KBM-7 (cell line): ENCODE measurements around the gene OXTR.

ENCODE experiments used
- DNase-seq: peaks from one replicate; pipeline ENCODE4 v3.0.0-alpha.2; 2015
- in situ Hi-C: fragments of 300-500 bp; cut with MboI; formaldehyde crosslinking; loops from 2 replicates; pipeline ENCODE4 v1.14.3; 2020; ENCODE audit warnings: low sequenced_read_pairs, low pct_unique_long_range_greater_than_20kb, mixed read lengths

Gene OXTR

DNA sequence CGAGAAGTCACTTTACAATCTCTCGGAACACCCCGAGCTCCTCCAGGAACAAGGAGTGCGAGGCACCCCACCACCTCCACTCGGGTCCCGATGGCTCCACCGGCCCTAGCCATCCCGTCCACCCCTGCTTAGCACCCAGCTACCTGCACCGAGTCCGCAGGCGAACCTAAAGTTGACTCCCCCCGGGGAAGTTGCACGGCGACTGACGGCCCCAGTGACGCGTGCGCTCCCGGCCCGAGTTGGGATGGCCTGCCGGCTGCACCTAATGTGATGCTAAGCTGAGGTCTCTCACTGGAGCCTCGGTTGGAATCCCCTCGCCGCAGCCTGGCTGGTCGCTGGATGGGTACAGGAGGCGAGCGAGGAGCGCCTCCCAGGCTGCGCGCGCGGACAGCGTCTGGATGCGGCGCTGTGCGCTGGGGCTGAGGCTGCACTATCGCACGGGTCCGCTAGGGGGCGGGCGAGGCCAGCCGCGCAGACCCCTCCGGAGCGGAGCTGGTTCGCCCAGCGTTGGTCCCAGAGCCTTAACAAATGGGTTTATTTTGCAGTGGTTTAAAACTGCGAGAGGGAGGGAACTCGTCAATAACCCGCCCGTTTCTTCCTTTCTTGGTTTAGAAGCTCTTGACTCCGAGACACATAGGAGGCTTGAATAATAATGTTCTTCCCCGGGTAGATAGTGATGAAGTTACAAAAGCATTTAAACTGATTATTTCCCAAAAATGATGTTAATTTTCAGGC, at the start of gene OXTR:
TSS of gene OXTR (minus strand) at position 526 of the 735 bp plus-strand sequence. CDS start 1,426 bp downstream, outside the sequence.
- in situ Hi-C loops = no loop called here
- DNase-seq = peak; percentile 70

DNA sequence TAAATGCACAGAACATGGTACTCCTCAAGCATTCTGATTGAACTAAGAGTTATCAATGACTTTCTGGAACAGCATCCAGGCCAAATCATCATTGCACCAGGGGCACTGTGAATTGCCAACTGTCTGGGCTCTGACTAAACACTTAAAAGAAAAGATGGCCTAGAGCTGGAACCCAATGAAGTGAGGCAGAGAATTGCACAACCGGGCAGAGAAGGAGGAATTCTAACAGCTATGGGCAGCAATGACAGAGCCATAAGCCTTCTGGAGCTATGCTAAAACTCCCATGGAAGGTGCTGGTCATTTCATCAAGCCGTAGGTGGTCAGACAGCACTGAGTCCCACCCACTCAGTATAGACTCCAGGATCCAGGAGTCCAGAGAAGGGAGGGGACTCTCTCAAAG, 48.1 kb upstream of the OXTR start:
- in situ Hi-C loops = no loop called here
- DNase-seq = no peak

DNA sequence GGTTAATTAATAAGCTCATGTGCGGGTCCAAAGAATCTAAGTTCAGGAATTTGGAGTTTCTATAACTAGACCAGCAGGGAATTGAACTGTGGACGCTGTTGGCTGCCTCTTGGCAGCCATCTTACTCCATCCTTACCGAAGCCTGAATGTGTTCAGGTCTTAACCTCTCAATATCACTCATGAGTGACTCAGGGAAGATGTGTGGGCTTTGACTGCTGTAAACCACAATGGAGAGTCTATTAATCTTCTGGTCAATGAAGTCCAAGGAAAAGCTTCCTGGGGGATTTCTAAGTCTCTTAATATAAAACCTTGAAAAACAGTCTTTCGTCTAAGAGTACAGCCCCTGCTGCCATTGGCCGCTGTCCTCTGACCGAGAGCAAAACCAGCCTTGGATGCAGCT, 46.7 kb upstream of the OXTR start:
- in situ Hi-C loops = no loop called here

DNA sequence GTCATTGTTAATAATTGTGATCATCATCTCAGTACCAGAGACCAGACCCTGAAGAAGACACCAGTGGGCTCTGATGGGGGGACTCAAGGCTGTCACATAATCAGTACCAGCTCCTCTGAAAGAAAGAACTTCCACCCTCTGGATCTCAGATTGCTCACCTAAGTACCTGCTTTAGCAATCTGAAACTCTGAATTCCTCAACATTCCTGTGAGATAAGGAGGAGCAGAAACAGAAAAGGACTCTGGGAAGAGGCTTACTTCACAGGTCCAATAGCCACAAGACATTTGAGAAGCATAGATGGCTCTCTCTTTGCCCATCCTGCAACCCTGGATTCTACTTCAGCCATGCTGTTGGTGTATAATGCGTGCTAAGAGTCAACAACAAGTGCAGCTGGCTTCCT, 44.0 kb upstream of the OXTR start:
- DNase-seq = no peak
- in situ Hi-C loops = no loop called here

More for the DNA sequence above, 46.7 kb upstream of the OXTR start:
- DNase-seq = no peak

DNA sequence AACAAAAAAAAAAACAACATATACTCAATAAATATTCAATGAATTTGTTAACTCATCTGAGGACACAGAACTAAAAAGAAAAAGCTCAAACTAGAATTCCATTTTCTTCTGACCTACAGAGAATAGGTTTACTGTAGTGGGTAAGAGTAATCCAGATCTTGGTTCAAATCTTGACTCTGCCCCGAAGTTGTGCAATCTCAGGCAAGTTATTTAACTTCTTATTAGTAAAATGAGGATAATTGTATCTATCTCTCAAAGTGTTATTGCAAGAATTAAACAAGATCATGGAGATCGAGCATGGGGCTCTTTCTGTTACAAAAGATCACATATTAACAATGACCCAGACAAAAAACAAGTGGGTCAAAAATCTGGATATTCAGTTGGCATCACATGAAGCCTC, 41.1 kb upstream of the OXTR start:
- DNase-seq = no peak
- in situ Hi-C loops = no loop called here

DNA sequence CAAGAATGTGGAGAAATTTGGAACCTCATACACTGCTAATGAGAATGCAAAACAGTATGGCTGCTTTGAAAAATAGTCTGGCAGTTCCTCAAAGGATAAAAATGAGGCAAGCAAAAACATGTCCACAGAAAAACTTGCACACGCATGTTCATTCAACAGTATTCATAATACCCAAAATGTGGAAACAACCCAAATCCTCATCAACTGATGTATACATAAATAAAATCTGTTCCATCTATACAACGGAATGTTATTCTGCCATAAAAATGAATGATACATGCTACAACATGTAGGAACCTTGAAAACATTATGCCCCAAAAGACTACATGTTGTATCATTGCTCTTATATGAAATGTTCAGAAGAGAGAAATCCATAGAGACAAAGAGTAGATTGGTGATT, 36.4 kb upstream of the OXTR start:
- in situ Hi-C loops = no loop called here
- DNase-seq = no peak

DNA sequence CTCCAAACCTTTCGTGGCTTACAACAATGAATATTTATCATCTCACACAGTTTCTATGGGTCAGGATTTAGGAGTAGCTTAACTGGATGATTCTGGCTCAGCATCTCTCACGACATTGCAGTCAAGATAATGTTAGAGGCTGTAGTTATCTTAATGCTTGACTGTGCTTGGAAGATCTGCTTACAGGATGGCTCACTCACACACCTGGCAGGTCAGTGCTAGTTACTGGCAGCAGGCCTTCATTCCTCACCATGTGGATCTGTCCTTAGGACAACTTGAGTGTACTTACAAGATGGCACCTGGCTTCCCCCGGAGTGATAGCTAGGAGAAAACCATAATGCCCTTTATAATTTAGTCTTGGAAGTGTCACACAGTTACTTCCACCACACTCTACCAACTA, 32.8 kb upstream of the OXTR start:
- in situ Hi-C loops = no loop called here
- DNase-seq = no peak

DNA sequence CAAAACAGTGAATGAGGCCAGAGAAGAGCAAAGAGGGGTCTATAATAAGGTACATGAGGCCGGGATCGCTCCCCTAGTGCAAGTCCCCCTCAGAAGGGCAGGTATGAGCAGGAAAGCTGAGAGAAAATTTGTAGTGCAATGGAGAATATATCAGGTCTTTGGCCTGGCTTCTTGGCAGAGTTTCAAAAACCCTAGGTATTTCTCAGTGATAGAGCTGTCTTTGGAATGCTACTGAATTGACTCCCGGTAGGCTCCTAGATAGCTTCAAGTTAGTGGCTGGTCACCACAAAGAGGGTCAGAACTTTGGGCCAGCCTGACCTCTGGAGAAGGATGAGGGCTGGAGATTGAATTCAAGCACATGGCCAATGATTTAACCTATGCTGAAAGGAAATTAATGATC, 30.6 kb upstream of the OXTR start:
- DNase-seq = no peak
- in situ Hi-C loops = no loop called here

DNA sequence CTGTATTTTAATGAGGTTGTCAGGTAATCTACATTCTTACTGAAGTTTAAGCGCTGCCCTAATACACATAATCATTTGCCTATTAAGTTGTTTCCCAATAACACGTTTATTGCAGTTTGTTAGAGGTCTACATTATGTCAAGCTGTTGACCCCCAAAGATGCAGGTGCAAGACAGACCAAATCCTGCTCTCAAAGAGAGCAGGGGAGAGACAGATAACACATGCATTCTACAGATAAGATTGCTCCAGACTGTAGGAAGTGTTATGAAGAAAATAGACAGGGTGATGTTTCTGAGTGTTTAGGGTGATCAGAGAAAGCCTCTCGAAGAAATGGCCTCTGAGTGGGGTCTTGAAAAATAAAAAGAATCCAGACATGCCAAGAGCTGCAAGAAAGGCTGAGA, 24.8 kb upstream of the OXTR start:
- in situ Hi-C loops = no loop called here

DNA sequence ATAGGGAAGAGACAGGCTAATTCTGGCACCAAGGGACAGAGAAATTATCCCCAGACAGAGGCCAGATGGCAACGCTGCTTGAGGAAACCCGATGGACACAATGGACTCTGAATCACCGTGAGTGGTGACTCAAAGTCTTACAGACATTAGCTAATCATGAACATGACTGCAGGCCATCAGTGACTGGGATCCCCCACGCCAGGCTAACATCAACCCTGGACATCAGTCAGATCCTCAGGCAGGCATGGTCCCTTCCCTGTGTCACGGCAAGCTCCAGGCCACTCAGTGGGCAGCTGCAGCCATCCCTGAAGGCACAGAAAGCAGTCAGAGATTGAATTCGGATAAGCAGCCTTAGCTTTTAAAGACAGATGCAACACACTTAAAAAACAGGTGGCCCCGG, 23.8 kb upstream of the OXTR start:
- in situ Hi-C loops = no loop called here
- no peak for DNase-seq

More for the DNA sequence above, 24.8 kb upstream of the OXTR start:
- no peak for DNase-seq

DNA sequence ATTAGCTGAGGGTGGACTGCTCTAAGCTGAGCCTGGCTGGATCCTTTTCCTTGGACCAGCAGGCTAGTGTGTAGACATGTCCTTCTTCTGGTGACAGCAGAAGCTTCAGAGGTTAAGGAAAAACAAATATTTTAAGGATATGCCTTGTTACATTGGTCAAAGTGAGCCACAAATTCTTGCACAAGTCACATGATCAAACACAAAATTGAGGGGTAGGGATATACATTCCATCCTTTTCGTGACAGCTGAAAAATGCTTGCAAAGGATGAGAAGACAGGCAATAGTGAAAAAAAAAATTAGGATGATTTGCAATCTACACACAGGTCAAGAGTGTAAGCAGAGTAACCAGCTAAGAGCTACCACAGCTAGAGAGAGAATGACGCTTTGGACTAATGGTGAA, 21.1 kb upstream of the OXTR start:
- in situ Hi-C loops = no loop called here
- DNase-seq = no peak

DNA sequence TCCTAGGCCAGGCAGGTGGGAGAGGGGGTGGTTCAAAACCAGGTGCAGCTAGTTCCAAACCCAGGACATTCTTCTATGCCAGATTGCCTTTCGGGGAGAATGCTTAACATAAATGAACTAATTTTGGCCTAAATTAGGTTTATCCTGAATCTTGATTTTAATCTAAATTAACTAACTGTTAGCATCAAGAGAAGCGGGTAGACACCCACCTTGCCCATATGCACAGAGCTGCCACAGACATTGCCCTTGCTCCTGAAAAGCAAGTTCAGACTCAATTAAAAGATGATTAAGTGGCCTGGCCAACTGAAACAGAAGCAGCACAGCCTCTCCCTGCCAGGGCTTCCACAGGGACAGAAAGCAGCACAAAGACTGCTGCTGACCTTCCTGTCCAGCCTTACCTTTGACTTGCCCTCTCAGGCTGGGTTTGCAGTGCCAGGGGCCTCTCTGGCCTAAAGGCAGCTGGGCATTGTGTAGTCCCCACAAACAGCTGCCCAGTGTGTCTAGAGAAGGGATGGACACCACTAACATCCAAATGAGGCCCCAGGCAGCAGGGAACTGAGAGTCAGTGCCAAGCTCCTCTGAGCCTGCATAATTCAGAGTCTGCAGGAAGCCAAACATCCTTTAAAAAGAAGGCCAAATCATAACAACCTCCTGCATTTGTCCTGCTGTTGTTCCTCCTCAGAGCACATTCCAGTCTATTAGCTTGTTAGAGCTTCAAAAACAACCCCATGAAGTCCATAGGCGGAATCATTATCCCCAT, 15.4 kb upstream of the OXTR start:
- in situ Hi-C loops = no loop called here
- DNase-seq = no peak

DNA sequence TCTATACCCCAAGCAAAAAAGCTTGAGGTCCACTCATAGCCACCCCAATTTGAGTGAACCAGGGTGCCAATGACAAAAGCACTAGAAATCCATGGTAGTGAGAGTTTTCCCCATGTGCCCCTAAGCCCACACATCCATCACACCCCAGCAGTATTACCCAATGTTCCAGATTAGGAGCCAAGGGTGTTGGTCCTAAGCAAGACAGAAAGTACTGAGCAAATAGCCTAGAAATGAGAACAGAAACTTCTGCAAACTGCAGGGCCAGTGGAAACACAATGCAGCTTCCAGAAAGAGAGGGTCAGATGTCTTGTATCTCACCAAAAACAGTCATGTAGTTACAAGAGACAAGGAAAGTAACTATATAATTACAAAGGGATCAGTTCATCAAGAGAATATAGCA, 10.9 kb upstream of the OXTR start:
- in situ Hi-C loops = no loop called here
- DNase-seq = no peak

DNA sequence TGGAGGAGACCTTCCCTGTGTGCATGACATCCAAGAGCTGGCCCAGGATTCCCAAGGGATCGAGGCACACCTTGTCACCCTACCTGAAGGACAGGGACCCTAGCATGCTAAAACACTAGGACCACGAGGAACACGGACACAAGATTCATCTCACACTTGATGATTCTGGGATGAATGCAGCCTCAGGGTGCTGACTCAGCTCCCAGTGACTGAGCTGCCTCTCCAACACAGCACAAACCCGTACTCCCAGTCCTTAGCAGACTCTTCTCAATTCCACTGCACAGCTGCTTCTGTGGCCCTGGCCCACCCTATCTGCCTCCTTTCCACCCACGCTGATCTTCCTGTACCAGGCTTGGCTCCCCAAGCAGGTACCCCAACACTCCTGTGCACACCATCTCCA, 9.1 kb upstream of the OXTR start:
- in situ Hi-C loops = no loop called here
- DNase-seq = no peak

DNA sequence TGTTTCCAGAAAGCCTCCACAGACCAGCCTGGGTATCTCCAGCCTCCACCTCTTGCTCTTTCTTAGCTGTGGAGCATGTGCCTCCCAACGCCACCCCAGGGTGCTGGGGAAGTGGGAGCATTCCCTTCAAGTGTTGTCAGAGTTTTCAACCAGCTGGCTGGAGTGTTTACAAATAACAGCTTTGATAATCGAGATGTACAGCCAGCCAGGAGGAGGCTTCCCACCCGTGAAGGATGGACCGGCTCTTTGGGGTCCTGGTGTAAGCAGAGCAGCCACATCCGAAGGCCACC, 8.5 kb upstream of the OXTR start:
- DNase-seq = no peak
- in situ Hi-C loops = no loop called here

DNA sequence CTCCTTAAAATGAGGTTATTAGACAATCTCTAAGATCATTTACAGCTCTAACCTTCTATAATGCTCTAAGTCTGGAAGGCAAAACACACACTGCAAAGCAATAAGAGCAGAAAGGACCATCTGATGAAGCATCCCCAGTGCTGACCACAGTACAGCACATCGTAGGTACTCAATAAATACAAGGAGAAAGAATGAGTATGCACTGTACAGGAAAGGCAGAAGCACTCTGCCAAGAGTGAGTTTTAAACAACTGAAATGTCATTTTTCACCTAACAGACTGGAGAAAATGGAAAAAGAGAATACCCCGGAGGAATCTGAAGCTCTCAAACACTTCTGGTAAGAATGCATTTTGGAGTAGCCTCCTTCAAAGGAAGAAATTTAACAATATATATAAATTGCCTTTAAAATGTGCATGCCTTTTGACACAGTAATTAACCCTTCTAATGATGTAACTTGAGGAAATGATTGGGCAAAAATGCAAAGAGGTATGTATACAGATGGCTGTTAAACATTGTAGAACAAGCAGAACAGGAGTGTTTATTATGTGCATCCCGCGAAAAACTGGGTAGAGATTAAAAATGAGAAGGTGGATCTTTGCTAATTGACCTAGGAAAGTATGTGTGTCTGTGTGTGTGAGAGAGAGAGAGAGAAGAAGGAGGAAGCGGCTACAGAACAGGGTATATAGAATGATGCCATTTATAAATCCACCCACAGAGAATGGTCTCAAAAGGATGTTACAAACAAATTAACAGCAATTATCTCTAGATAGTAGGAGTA, 8.0 kb upstream of the OXTR start:
- DNase-seq = no peak
- in situ Hi-C loops = no loop called here

DNA sequence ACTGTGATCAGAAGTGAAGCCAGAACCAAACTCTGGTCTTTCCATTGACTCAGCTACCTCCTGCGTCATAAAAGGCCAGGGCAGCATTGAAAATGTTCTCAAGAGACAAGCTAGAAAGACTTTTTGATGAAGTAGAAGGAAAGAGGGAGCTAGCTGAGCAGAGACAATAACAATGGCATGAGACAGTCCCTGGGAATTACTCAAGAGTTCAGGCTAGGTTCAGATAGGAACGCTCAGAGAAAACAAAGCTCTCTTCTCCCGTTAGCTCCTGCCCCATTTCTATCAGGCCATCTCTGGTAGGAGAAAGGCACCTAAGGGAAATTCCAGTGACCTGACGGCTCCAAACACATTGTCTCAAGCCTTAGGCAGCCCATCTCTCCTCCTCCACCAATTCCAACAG, 7.0 kb upstream of the OXTR start:
- in situ Hi-C loops = no loop called here
- DNase-seq = no peak

DNA sequence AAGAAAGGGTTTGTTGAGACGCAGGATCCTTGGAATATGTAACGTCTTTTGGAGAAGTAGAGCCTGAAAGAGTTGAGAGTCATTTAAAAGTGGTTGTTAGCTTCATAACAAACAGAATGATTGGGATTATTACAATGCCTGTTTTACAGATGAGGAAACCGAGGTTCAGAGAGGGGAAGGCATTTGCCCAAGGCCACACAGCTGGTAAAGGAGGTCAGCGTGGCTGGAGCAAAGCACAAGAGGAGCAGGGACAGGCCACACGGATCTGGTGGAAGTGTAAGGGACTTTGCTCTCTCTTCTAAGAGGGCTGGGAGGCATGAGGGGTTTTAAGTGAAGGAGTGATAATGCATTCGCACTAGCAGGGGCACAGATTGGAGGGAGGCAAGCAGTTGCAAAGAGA, 6.2 kb upstream of the OXTR start:
- in situ Hi-C loops = no loop called here
- DNase-seq = no peak

DNA sequence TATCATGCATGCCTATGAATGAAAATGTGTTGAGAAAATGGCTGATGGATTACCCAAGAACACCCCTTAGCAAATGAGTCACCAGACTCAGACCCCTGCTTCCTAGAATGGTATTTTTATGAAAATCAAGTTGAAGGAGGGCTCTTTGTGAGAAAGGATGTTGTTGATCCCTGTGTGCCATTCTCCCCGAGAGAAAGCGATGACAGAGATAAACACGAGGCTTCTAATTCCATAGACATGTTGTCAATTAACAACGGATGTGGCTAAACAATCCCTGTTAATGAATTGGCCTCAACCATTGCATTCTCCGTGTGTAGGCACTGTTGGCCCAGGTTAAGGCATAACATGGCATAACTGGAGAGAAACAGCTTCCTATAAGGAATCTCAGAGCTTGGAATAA, 5.8 kb upstream of the OXTR start:
- in situ Hi-C loops = no loop called here
- no peak for DNase-seq

DNA sequence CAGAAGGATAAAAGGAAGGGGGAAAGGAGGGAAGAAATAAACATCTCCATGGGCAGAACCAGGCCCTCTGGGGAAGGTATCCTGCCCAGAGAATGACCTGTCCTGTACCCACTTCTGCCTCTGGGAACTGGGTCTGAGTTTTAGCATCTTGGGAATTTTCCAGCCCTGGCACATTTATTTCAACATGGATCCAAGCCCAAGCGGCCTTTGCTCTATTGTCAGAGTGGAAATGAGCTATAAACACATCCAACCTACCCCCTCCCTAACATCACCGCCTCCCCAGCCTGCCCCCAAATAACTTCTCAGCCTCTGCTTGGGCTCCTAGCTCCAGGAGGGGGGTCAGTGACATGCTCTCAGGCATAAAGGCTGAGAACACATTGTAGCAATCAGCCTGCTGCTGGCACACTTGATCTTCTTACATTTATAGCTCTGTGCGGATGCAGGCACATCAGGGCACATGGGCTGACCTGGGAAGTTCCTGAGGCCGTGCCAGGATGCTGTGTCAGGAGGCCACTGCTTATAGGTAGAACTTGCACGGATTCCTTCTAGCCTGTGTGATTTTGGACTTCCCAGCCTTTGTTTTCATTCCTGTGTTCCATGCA, 4.6 kb upstream of the OXTR start:
- in situ Hi-C loops = no loop called here
- DNase-seq = no peak
